Peyer's patch (tissue), 4 donors: ENCODE results near the gene CASP5. TPM values are rescaled to one million over a fixed set of nuclear protein-coding genes. Genes with fewer than 3 reads are reported as not detected.

ENCODE experiments used
- DNase-seq, 3 donors: peaks; one replicate each; pipeline ENCODE4 v3.0.0-alpha.2; 2017 to 2019
- H3K27ac ChIP-seq, 4 donors: fragments of 200-600 bp; sonication (generic); one replicate each; pipeline ENCODE4 v1.5.1; 2016 to 2019
- H3K27me3 ChIP-seq, 2 donors: fragments of 200-600 bp; sonication (generic); one replicate each; pipeline ENCODE4 v1.5.1; 2019
- H3K36me3 ChIP-seq, 3 donors: fragments of 200-600 bp; sonication (generic); one replicate each; pipeline ENCODE4 v1.5.1; 2016 to 2019
- H3K4me1 ChIP-seq, 4 donors: fragments of 200-600 bp; sonication (generic); one replicate each; pipeline ENCODE4 v1.5.1; 2016 to 2019
- H3K4me3 ChIP-seq, 4 donors: fragments of 200-600 bp; sonication (generic); 1 replicate in 3 of 4; 2 replicates in 1 of 4; pipeline ENCODE4 v1.5.1; 2016 to 2019; ENCODE audit warnings: mild to moderate bottlenecking in 1 of 4
- H3K9me3 ChIP-seq, 4 donors: fragments of 200-600 bp; sonication (generic); one replicate each; pipeline ENCODE4 v1.5.1; 2016 to 2019; ENCODE audit warnings: mild to moderate bottlenecking in 1 of 4
- CTCF ChIP-seq, 6 experiments: fragments of 450-650 bp in 4 of 6; fragments of 200-600 bp in 2 of 6; sonication (generic) in 1 of 6; IDR thresholded peaks; one replicate each; pipeline ENCODE4 v1.5.1; 2017 to 2019; ENCODE audit warnings: antibody characterized with exemption in 6 of 6, mild to moderate bottlenecking in 3 of 6, moderate library complexity in 1 of 6
- POLR2A ChIP-seq, 2 donors: fragments of 450-650 bp; IDR thresholded peaks; one replicate each; pipeline ENCODE4 v1.5.1; 2017; ENCODE audit warnings: antibody characterized with exemption in 2 of 2, mild to moderate bottlenecking in 2 of 2, moderate library complexity in 2 of 2
- total RNA-seq, 4 donors: library from RNA; depleted of rRNA; stranded (reverse); fragments of >200 nt; gene quantifications; one replicate each; pipeline ENCODE4 v1.1.0, GENCODE V29; 2016

The CASP5 gene
- total RNA-seq, 4 donors from 2014 or later, result 10.5 to 27.5 (median 16.9) TPM

GRCh38 chr11:104964247-104964646 lies 58.7 kb downstream of the CASP5 start:
- Histone ChIP-seq H3K27me3 (no peaks in the 10 kb centered on the region), H3K4me3 (no peak overlapping the region), H3K36me3 (peaks cover 0 to 7% (median 0%) of the 10 kb centered on the region in 3 donors), H3K9me3 (no peaks in the 10 kb centered on the region), H3K27ac (no peak overlapping the region), H3K4me1 (peaks cover 0 to 27% (median 5%) of the 10 kb centered on the region in 4 donors)
- no peak for DNase-seq
- TF ChIP-seq CTCF (IDR thresholded peaks at IDR 0.05), result no peak
- no peak for TF ChIP-seq POLR2A (IDR thresholded peaks at IDR 0.05)

- Histone ChIP-seq H3K9me3 (no peaks in the 10 kb centered on the region), H3K36me3 (peaks cover 0 to 7% (median 0%) of the 10 kb centered on the region in 3 donors), H3K4me3 (no peak overlapping the region), H3K4me1 (peaks cover 0 to 21% (median 5%) of the 10 kb centered on the region in 4 donors), H3K27ac (no peak overlapping the region), H3K27me3 (no peaks in the 10 kb centered on the region)
- TF ChIP-seq CTCF (IDR thresholded peaks at IDR 0.05) (no peak), POLR2A (IDR thresholded peaks at IDR 0.05) (no peak)
- DNase-seq, result no peak
Measured at GRCh38 chr11:104962852-104963251, 60.1 kb downstream of the CASP5 start.

- no peaks in the 10 kb centered on the region for H3K4me1 ChIP-seq
Measured at GRCh38 chr11:104957280-104957679, 65.7 kb downstream of the CASP5 start.

GRCh38 chr11:104956528-104956927 lies 66.4 kb downstream of the CASP5 start:
- H3K27ac ChIP-seq, result no peak overlapping the region
- TF ChIP-seq CTCF (IDR thresholded peaks at IDR 0.05) (no peak), POLR2A (IDR thresholded peaks at IDR 0.05) (no peak)
- no peaks in the 10 kb centered on the region for H3K4me1 ChIP-seq
- DNase-seq, result no peak
- no peaks in the 10 kb centered on the region for H3K9me3 ChIP-seq
- H3K4me3 ChIP-seq, result no peak overlapping the region
- H3K36me3 ChIP-seq, result peaks cover 0 to 39% (median 0%) of the 10 kb centered on the region in 3 donors
- no peaks in the 10 kb centered on the region for H3K27me3 ChIP-seq

More at GRCh38 chr11:104957280-104957679, 65.7 kb downstream of the CASP5 start:
- DNase-seq, result no peak
- Histone ChIP-seq H3K36me3 (peaks cover 0 to 36% (median 0%) of the 10 kb centered on the region in 3 donors), H3K4me3 (no peak overlapping the region), H3K27me3 (no peaks in the 10 kb centered on the region), H3K27ac (no peak overlapping the region), H3K9me3 (no peaks in the 10 kb centered on the region)
- TF ChIP-seq CTCF (IDR thresholded peaks at IDR 0.05) (no peak), POLR2A (IDR thresholded peaks at IDR 0.05) (no peak)

GRCh38 chr11:104946907-104947306 lies 76.1 kb downstream of the CASP5 start:
- Histone ChIP-seq H3K27me3 (no peaks in the 10 kb centered on the region), H3K4me1 (no peaks in the 10 kb centered on the region), H3K36me3 (peaks cover 0 to 71% (median 0%) of the 10 kb centered on the region in 3 donors), H3K9me3 (no peaks in the 10 kb centered on the region), H3K4me3 (no peak overlapping the region), H3K27ac (no peak overlapping the region)
- peak in 2 of 3 donors; percentile 24 to 57 for DNase-seq
- TF ChIP-seq CTCF (IDR thresholded peaks at IDR 0.05) (peak; percentile 33 to 71 (median 66)), POLR2A (IDR thresholded peaks at IDR 0.05) (no peak)

Other genes starting within 250 kb of the CASP5 start
- 1 to 10 TPM in 1 of 4 donors, not detected in 3; 1.3 TPM for gene CASP12, start 124.7 kb downstream of the CASP5 start, total RNA-seq
- 100 to 1,000 TPM; 108 to 136 (median 123) TPM for gene CASP4, start 54.6 kb downstream of the CASP5 start, total RNA-seq
- 100 to 1,000 TPM in 1 of 4 donors, 10 to 100 TPM in 3; 42.0 to 146 (median 93.6) TPM for gene CASP1, start 12.0 kb upstream of the CASP5 start, total RNA-seq
- 10 to 100 TPM in 3 of 4 donors, 1 to 10 TPM in 1; 9.2 to 43.3 (median 24.7) TPM for gene CARD16, start 22.2 kb upstream of the CASP5 start, total RNA-seq
- not detected for gene CARD18, start 116.6 kb upstream of the CASP5 start, total RNA-seq